HEK293 (cell line): ENCODE results near the gene CSK.

Experiments used
- CTCF ChIP-seq: fragments of 450-650 bp; formaldehyde crosslinking; IDR thresholded peaks from 2 replicates; pipeline ENCODE4 v1.5.1; 2016; ENCODE audit warnings: missing biosample characterization, missing genetic modification characterization
- HOXC10 ChIP-seq: sonication (generic); formaldehyde crosslinking; IDR thresholded peaks from 2 replicates; pipeline ENCODE4 v1.8.1; 2023; ENCODE audit warnings: mild to moderate bottlenecking, missing genetic modification reagents
- HOXD13 ChIP-seq: sonication (generic); formaldehyde crosslinking; IDR thresholded peaks from 2 replicates; pipeline ENCODE4 v1.8.0; 2022; ENCODE audit warnings: missing genetic modification reagents, borderline replicate concordance
- INSM2 ChIP-seq: fragments of 450-650 bp; formaldehyde crosslinking; IDR thresholded peaks from 2 replicates; pipeline ENCODE4 v1.5.1; 2016; ENCODE audit warnings: missing biosample characterization, missing genetic modification characterization
- KLF10 ChIP-seq: fragments of 450-650 bp; IDR thresholded peaks from 2 replicates; pipeline ENCODE4 v1.5.1; 2018; ENCODE audit warnings: missing biosample characterization, mild to moderate bottlenecking, missing genetic modification characterization
- SCRT2 ChIP-seq: fragments of 450-650 bp; formaldehyde crosslinking; IDR thresholded peaks from 2 replicates; pipeline ENCODE4 v1.5.1; 2016; ENCODE audit warnings: missing biosample characterization, missing genetic modification characterization
- TCF7L2 ChIP-seq: IDR thresholded peaks from 2 replicates; pipeline ENCODE4 v1.6.1; 2011; ENCODE audit warnings: low read depth, mild to moderate bottlenecking, inconsistent platforms, low read length, moderate library complexity, borderline replicate concordance
- ZBTB1 ChIP-seq: fragments of 450-650 bp; formaldehyde crosslinking; IDR thresholded peaks from 2 replicates; pipeline ENCODE4 v1.5.1; 2016; ENCODE audit warnings: missing biosample characterization, missing genetic modification characterization
- ZBTB20 ChIP-seq: fragments of 450-650 bp; formaldehyde crosslinking; IDR thresholded peaks from 2 replicates; pipeline ENCODE4 v1.5.1; 2016; ENCODE audit warnings: missing biosample characterization, missing genetic modification characterization
- ZBTB21 ChIP-seq: fragments of 450-650 bp; formaldehyde crosslinking; IDR thresholded peaks from 2 replicates; pipeline ENCODE4 v1.5.1; 2017; ENCODE audit warnings: missing biosample characterization, missing genetic modification characterization
- ZNF155 ChIP-seq: fragments of 450-650 bp; formaldehyde crosslinking; IDR thresholded peaks from 2 replicates; pipeline ENCODE4 v1.5.1; 2016; ENCODE audit warnings: missing biosample characterization, missing genetic modification characterization
- ZNF248 ChIP-seq: fragments of 450-650 bp; formaldehyde crosslinking; IDR thresholded peaks from 2 replicates; pipeline ENCODE4 v1.5.1; 2017; ENCODE audit warnings: missing biosample characterization, missing genetic modification characterization
- TF ChIP-seq, protein P1 (sequence below): fragments of 450-650 bp; formaldehyde crosslinking; IDR thresholded peaks from 2 replicates; pipeline ENCODE4 v1.5.1; 2016; ENCODE audit warnings: missing biosample characterization, missing genetic modification characterization
- TF ChIP-seq, protein P2 (sequence below): fragments of 450-650 bp; formaldehyde crosslinking; conservative IDR thresholded peaks from 2 replicates; pipeline ENCODE4 v1.5.1; 2016; ENCODE audit warnings: low read depth, missing biosample characterization, missing genetic modification characterization

- no peak for TF ChIP-seq ZNF155 (tag by site-specific recombination)
- no peak for TF ChIP-seq ZNF248 (tag by site-specific recombination)
- TF ChIP-seq ZBTB20: no peak
- no peak for TF ChIP-seq INSM2 (tag by site-specific recombination)
- no peak for TF ChIP-seq CTCF (tag by site-specific recombination)
- TF ChIP-seq, protein P1, sequence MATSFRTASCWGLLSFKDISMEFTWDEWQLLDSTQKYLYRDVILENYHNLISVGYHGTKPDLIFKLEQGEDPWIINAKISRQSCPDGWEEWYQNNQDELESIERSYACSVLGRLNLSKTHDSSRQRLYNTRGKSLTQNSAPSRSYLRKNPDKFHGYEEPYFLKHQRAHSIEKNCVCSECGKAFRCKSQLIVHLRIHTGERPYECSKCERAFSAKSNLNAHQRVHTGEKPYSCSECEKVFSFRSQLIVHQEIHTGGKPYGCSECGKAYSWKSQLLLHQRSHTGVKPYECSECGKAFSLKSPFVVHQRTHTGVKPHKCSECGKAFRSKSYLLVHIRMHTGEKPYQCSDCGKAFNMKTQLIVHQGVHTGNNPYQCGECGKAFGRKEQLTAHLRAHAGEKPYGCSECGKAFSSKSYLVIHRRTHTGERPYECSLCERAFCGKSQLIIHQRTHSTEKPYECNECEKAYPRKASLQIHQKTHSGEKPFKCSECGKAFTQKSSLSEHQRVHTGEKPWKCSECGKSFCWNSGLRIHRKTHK (tag by site-specific recombination): no peak
- TF ChIP-seq, protein P2, sequence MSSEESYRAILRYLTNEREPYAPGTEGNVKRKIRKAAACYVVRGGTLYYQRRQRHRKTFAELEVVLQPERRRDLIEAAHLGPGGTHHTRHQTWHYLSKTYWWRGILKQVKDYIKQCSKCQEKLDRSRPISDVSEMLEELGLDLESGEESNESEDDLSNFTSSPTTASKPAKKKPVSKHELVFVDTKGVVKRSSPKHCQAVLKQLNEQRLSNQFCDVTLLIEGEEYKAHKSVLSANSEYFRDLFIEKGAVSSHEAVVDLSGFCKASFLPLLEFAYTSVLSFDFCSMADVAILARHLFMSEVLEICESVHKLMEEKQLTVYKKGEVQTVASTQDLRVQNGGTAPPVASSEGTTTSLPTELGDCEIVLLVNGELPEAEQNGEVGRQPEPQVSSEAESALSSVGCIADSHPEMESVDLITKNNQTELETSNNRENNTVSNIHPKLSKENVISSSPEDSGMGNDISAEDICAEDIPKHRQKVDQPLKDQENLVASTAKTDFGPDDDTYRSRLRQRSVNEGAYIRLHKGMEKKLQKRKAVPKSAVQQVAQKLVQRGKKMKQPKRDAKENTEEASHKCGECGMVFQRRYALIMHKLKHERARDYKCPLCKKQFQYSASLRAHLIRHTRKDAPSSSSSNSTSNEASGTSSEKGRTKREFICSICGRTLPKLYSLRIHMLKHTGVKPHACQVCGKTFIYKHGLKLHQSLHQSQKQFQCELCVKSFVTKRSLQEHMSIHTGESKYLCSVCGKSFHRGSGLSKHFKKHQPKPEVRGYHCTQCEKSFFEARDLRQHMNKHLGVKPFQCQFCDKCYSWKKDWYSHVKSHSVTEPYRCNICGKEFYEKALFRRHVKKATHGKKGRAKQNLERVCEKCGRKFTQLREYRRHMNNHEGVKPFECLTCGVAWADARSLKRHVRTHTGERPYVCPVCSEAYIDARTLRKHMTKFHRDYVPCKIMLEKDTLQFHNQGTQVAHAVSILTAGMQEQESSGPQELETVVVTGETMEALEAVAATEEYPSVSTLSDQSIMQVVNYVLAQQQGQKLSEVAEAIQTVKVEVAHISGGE (tag by site-specific recombination): no peak
- TF ChIP-seq HOXC10 (CRISPR knock-in tag): no peak
- no peak for TF ChIP-seq SCRT2 (tag by site-specific recombination)
- no peak for TF ChIP-seq HOXD13 (CRISPR knock-in tag)
- no peak for TF ChIP-seq TCF7L2
- no peak for TF ChIP-seq ZBTB21 (tag by site-specific recombination)
- TF ChIP-seq ZBTB1 (tag by site-specific recombination): no peak
- TF ChIP-seq KLF10 (tag by site-specific recombination): no peak
These were observed 39.4 kb downstream of the CSK start for GRCh38 chr15:74821091-74821789.
